CD14-positive monocyte (primary cell): Measurements from ENCODE around the gene RAI14. TPM values are rescaled to one million over a fixed set of nuclear protein-coding genes. Genes with fewer than 3 reads are reported as not detected.

Experiments
- DNase-seq, 3 donors: peaks; one replicate each; pipeline ENCODE4 v3.0.0-alpha.2; 2011 to 2022
- H2AFZ ChIP-seq: 2 replicates; pipeline ENCODE4 v1.6.0; 2012; ENCODE audit warnings: mild to moderate bottlenecking, low read depth, low read length, inconsistent platforms; ENCODE audit not compliant: insufficient read depth, poor library complexity, severe bottlenecking
- H3K27ac ChIP-seq, 2 donors: 1 replicate in 1 of 2; 2 replicates in 1 of 2; pipeline ENCODE4 v1.5.1; 2012 to 2013; ENCODE audit warnings: low read length in 2 of 2, control low read depth in 1 of 2, inconsistent platforms in 1 of 2, low read depth in 1 of 2, mild to moderate bottlenecking in 1 of 2
- H3K27me3 ChIP-seq, 2 donors: one replicate each; pipeline versions ENCODE4 v1.6.0 to v1.6.1; 2011 to 2013; ENCODE audit warnings: low read length in 2 of 2; ENCODE audit not compliant: control insufficient read depth in 2 of 2, insufficient read depth in 2 of 2
- H3K36me3 ChIP-seq, 2 donors: replicated peaks in 1 of 2; 1 replicate in 1 of 2; 2 replicates in 1 of 2; pipeline versions ENCODE4 v1.5.1 to v1.6.1; 2012 to 2013; ENCODE audit warnings: low read length in 2 of 2, control low read depth in 1 of 2, inconsistent platforms in 1 of 2, mild to moderate bottlenecking in 1 of 2; ENCODE audit not compliant: insufficient read depth in 2 of 2, control insufficient read depth in 1 of 2
- H3K4me1 ChIP-seq, 2 donors: 1 replicate in 1 of 2; 2 replicates in 1 of 2; pipeline versions ENCODE4 v1.5.1 to v1.6.1; 2012 to 2013; ENCODE audit warnings: low read length in 2 of 2, control low read depth in 1 of 2, inconsistent platforms in 1 of 2, mild to moderate bottlenecking in 1 of 2, moderate library complexity in 1 of 2; ENCODE audit not compliant: insufficient read depth in 2 of 2, control insufficient read depth in 1 of 2
- H3K4me2 ChIP-seq: replicated peaks from 2 replicates; pipeline ENCODE3; 2012; ENCODE audit warnings: low read length, moderate library complexity, mild to moderate bottlenecking; ENCODE audit not compliant: poor library complexity, severe bottlenecking; ENCODE audit errors: extremely low read depth
- H3K4me3 ChIP-seq, 3 experiments: fragments of 200-600 bp in 1 of 3; sonication (generic) in 1 of 3; replicated peaks in 1 of 3; 1 replicate in 2 of 3; 2 replicates in 1 of 3; pipeline ENCODE4 v1.5.1; 2011 to 2013; ENCODE audit warnings: low read length in 3 of 3, mild to moderate bottlenecking in 3 of 3, control low read depth in 2 of 3, low read depth in 2 of 3, inconsistent platforms in 1 of 3, moderate library complexity in 1 of 3
- H3K79me2 ChIP-seq: 2 replicates; pipeline ENCODE4 v1.6.0; 2012; ENCODE audit warnings: mild to moderate bottlenecking, control low read depth, inconsistent platforms, low read length, moderate library complexity; ENCODE audit not compliant: insufficient read depth
- H3K9ac ChIP-seq: 2 replicates; pipeline ENCODE4 v1.6.0; 2017; ENCODE audit warnings: low read length, mild to moderate bottlenecking; ENCODE audit not compliant: insufficient read depth, poor library complexity, severe bottlenecking
- H3K9me3 ChIP-seq, 2 donors: replicated peaks in 1 of 2; 1 replicate in 1 of 2; 2 replicates in 1 of 2; pipeline versions ENCODE4 v1.5.1 to v1.6.1; 2012 to 2013; ENCODE audit warnings: low read length in 2 of 2, control low read depth in 1 of 2; ENCODE audit not compliant: control insufficient read depth in 1 of 2, insufficient read depth in 1 of 2
- H4K20me1 ChIP-seq: 2 replicates; pipeline ENCODE4 v1.6.0; 2012; ENCODE audit warnings: mild to moderate bottlenecking, low read length, control low read depth, moderate library complexity; ENCODE audit not compliant: insufficient read depth
- H3K27ac Mint-ChIP-seq, 7 donors: one replicate each; pipeline ENCODE4 v1.8.0; 2020; ENCODE audit warnings: mild to moderate bottlenecking in 7 of 7, mixed read lengths in 7 of 7, moderate library complexity in 6 of 7, inconsistent platforms in 2 of 7
- H3K27me3 Mint-ChIP-seq, 3 donors: one replicate each; pipeline ENCODE4 v1.8.0; 2021 to 2022; ENCODE audit warnings: low read depth in 3 of 3, mild to moderate bottlenecking in 3 of 3, mixed read lengths in 3 of 3, moderate library complexity in 3 of 3, inconsistent platforms in 1 of 3
- H3K36me3 Mint-ChIP-seq, 2 donors: one replicate each; pipeline ENCODE4 v1.8.0; 2020; ENCODE audit warnings: mixed read lengths in 2 of 2, inconsistent platforms in 1 of 2, mild to moderate bottlenecking in 1 of 2
- H3K4me1 Mint-ChIP-seq: one replicate; pipeline ENCODE4 v1.8.0; 2020; ENCODE audit warnings: mild to moderate bottlenecking, mixed read lengths
- H3K4me3 Mint-ChIP-seq, 2 donors: one replicate each; pipeline ENCODE4 v1.8.0; 2020; ENCODE audit warnings: mild to moderate bottlenecking in 2 of 2, mixed read lengths in 2 of 2, moderate library complexity in 1 of 2
- H3K9me3 Mint-ChIP-seq, 7 donors: one replicate each; pipeline ENCODE4 v1.8.0; 2020 to 2022; ENCODE audit warnings: mixed read lengths in 7 of 7, mild to moderate bottlenecking in 6 of 7, moderate library complexity in 6 of 7, inconsistent platforms in 2 of 7
- WGBS: methylation state at CpG from one replicate; pipeline ENCODE4 v1.1.5; 2013; ENCODE audit warnings: missing lambda C conversion rate; ENCODE audit not compliant: insufficient coverage; 5-methylcytosine and 5-hydroxymethylcytosine counted together
- intact Hi-C, 2 donors: fragments of 100-400 bp; cut with micrococcal nuclease; formaldehyde crosslinking; loops; one replicate each; pipeline versions ENCODE4 v1.15.0 to v1.15.1; 2023
- polyA plus RNA-seq, 3 donors: library from polyadenylated mRNA; depleted of rRNA in 1 of 3; unstranded in 2 of 3; stranded (reverse) in 1 of 3; fragments of 300-500 nt in 2 of 3; fragments of >200 nt in 1 of 3; fragmentation: Illumina TruSeq in 2 of 3; gene quantifications; 1 replicate in 2 of 3; 2 replicates in 1 of 3; pipeline ENCODE4 v1.2.3, GENCODE V29; 2012 to 2021
- TF ChIP-seq, protein P1 (sequence below): fragments of 200-600 bp; IDR thresholded peaks from one replicate; pipeline ENCODE4 v1.8.0; 2022; ENCODE audit warnings: antibody characterized with exemption, mild to moderate bottlenecking

Gene RAI14
- polyA plus RNA-seq, 3 donors, result 0.08 TPM; not detected in 2

DNA sequence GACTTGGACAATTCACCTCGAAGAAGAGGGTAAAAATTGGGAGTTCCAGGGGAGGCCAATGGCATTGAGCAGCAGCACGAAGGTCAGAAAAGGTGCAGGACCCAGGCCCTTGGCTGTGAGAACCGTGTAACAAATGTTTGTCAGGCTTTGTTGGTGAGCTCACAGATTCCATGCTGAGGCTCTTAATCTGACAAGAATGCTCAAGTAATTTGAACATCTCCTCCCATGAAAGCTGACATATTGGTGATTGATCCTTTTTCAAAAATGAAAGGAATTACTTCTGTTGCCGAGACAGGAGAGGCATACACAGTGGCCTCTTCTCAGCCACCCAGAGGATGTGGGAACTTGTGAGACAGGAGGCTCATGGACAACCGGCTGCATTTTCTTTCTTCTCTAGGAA, 11.6 kb downstream of the RAI14 start:
- no peaks in the 10 kb centered on the region for H3K27me3 ChIP-seq
- TF ChIP-seq, protein P1, sequence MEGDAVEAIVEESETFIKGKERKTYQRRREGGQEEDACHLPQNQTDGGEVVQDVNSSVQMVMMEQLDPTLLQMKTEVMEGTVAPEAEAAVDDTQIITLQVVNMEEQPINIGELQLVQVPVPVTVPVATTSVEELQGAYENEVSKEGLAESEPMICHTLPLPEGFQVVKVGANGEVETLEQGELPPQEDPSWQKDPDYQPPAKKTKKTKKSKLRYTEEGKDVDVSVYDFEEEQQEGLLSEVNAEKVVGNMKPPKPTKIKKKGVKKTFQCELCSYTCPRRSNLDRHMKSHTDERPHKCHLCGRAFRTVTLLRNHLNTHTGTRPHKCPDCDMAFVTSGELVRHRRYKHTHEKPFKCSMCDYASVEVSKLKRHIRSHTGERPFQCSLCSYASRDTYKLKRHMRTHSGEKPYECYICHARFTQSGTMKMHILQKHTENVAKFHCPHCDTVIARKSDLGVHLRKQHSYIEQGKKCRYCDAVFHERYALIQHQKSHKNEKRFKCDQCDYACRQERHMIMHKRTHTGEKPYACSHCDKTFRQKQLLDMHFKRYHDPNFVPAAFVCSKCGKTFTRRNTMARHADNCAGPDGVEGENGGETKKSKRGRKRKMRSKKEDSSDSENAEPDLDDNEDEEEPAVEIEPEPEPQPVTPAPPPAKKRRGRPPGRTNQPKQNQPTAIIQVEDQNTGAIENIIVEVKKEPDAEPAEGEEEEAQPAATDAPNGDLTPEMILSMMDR, result no peak
- Mint-ChIP-seq H3K4me3 (no peak overlapping the region), H3K9me3 (no peaks in the 10 kb centered on the region), H3K27me3 (peaks cover 0 to 5% (median 0%) of the 10 kb centered on the region in 3 donors), H3K27ac (no peak overlapping the region), H3K36me3 (no peaks in the 10 kb centered on the region), H3K4me1 (no peaks in the 10 kb centered on the region)
- H3K9ac ChIP-seq, result no peak overlapping the region
- H3K4me3 ChIP-seq, result no peak overlapping the region
- no peak for DNase-seq
- no peaks in the 10 kb centered on the region for H4K20me1 ChIP-seq
- 83% methylated on average over 1 of the region's 5 CpGs for WGBS
- H3K4me2 ChIP-seq, result no peak overlapping the region
- no peaks in the 10 kb centered on the region for H3K4me1 ChIP-seq
- no peaks in the 10 kb centered on the region for H3K9me3 ChIP-seq
- H3K27ac ChIP-seq, result no peak overlapping the region
- no peaks in the 10 kb centered on the region for H3K36me3 ChIP-seq
- intact Hi-C loops, result no loop called here
- H2AFZ ChIP-seq, result no peak overlapping the region
- H3K79me2 ChIP-seq, result no peaks in the 10 kb centered on the region

DNA sequence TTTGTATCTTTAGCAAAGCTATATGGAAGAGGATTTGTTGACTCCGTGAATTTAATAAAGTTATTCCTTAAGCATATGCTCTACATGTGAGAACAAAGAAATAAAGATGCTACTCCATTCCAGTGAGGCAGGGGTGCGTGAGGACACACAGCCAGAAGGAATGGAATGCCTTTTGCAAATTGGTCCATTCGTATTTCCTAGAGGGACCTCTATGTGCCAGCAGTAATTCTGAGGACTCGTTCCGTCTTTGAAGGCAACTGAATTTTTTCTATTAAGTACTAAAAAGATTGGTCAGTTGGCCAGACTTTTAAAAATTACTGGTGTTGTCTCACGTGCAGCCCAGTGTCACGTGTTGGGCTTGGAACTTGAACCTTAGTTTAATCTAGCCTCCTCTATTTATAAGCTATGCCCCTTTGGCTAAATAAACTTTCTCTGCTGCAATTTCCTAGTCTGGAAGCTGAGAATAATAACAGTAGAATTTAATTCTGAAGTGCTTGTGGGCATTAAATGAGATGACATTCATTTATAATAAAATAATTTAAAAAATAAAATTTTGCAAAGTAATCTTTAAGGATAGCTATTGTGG, 13.9 kb downstream of the RAI14 start:
- H2AFZ ChIP-seq, result no peak overlapping the region
- H3K4me1 ChIP-seq, result no peaks in the 10 kb centered on the region
- no peaks in the 10 kb centered on the region for H4K20me1 ChIP-seq
- TF ChIP-seq, protein P1, result no peak
- H3K4me2 ChIP-seq, result no peak overlapping the region
- no peaks in the 10 kb centered on the region for H3K36me3 ChIP-seq
- Mint-ChIP-seq H3K36me3 (no peaks in the 10 kb centered on the region), H3K27me3 (peaks cover 0 to 5% (median 3%) of the 10 kb centered on the region in 3 donors), H3K9me3 (no peaks in the 10 kb centered on the region), H3K27ac (no peak overlapping the region), H3K4me1 (no peaks in the 10 kb centered on the region), H3K4me3 (no peak overlapping the region)
- DNase-seq, result no peak
- no peak overlapping the region for H3K27ac ChIP-seq
- intact Hi-C loops, result no loop called here
- no peaks in the 10 kb centered on the region for H3K79me2 ChIP-seq
- H3K9ac ChIP-seq, result no peak overlapping the region
- H3K9me3 ChIP-seq, result no peaks in the 10 kb centered on the region
- 81% methylated on average over 2 of the region's 7 CpGs for WGBS
- no peaks in the 10 kb centered on the region for H3K27me3 ChIP-seq
- H3K4me3 ChIP-seq, result no peak overlapping the region
